Amniotic stem cell (primary cell): ENCODE results near the gene MAGI1.
"Not testable (repeated sequence)": the region's sequence is repeated elsewhere in the genome, so short reads cannot be mapped to it uniquely, and the experiment has no call there.

Experiments used
- DNase-seq: peaks from one replicate; lab custom pipeline; 2025; lab: John Stamatoyannopoulos, UW

Gene MAGI1

GRCh38 chr3:65748326-65748725 is 290.4 kb downstream of the MAGI1 start:
- no peak for DNase-seq

- no peak for DNase-seq
Measured at GRCh38 chr3:65746848-65747247, 291.9 kb downstream of the MAGI1 start.

- DNase-seq = no peak
Measured at GRCh38 chr3:65745306-65745705, 293.4 kb downstream of the MAGI1 start.

GRCh38 chr3:65742914-65743313 is 295.8 kb downstream of the MAGI1 start:
- no peak for DNase-seq

- no peak for DNase-seq
Measured at GRCh38 chr3:65741540-65741939, 297.2 kb downstream of the MAGI1 start.

- DNase-seq = no peak
Measured at GRCh38 chr3:65739901-65740541, 298.7 kb downstream of the MAGI1 start.

- no peak for DNase-seq
Measured at GRCh38 chr3:65734792-65735191, 303.9 kb downstream of the MAGI1 start.

GRCh38 chr3:65734382-65734781 is 304.3 kb downstream of the MAGI1 start:
- no peak for DNase-seq

- DNase-seq = no peak
Measured at GRCh38 chr3:65733459-65733858, 305.3 kb downstream of the MAGI1 start.

GRCh38 chr3:65732051-65732935 is 306.4 kb downstream of the MAGI1 start:
- DNase-seq = peak; percentile 50

GRCh38 chr3:65730449-65730848 is 308.3 kb downstream of the MAGI1 start:
- DNase-seq = no peak

GRCh38 chr3:65729973-65730372 is 308.7 kb downstream of the MAGI1 start:
- no peak for DNase-seq

- peak; percentile 29 for DNase-seq
Measured at GRCh38 chr3:65729555-65729954, 309.2 kb downstream of the MAGI1 start.

- DNase-seq = no peak
Measured at GRCh38 chr3:65728138-65728537, 310.6 kb downstream of the MAGI1 start.

- no peak for DNase-seq
Measured at GRCh38 chr3:65723985-65724384, 314.7 kb downstream of the MAGI1 start.

- no peak for DNase-seq
Measured at GRCh38 chr3:65723011-65723410, 315.7 kb downstream of the MAGI1 start.

GRCh38 chr3:65720989-65721737 is 317.6 kb downstream of the MAGI1 start:
- no peak for DNase-seq

GRCh38 chr3:65719639-65720038 is 319.1 kb downstream of the MAGI1 start:
- not testable (repeated sequence) for DNase-seq

- DNase-seq = no peak
Measured at GRCh38 chr3:65717676-65718346, 320.9 kb downstream of the MAGI1 start.

GRCh38 chr3:65716071-65716751 is 322.5 kb downstream of the MAGI1 start:
- no peak for DNase-seq

GRCh38 chr3:65714134-65714533 is 324.6 kb downstream of the MAGI1 start:
- DNase-seq = no peak

GRCh38 chr3:65713016-65713415 is 325.7 kb downstream of the MAGI1 start:
- peak; percentile 7 for DNase-seq
